DND-41 (cell line): ENCODE data around the gene PRPF40B.

Experiments used
- CTCF ChIP-seq: IDR thresholded peaks from 2 replicates; pipeline ENCODE4 v1.5.1; 2012; ENCODE audit warnings: borderline replicate concordance, low read length, moderate library complexity, mild to moderate bottlenecking; ENCODE audit not compliant: poor library complexity, severe bottlenecking; ENCODE audit errors: extremely low read depth
- EZH2 ChIP-seq: IDR thresholded peaks from 3 replicates; pipeline ENCODE4 v1.6.1; 2012; ENCODE audit warnings: borderline replicate concordance, low read depth, mild to moderate bottlenecking, moderate library complexity, low read length, inconsistent platforms; ENCODE audit not compliant: severe bottlenecking

GRCh38 chr12:49587174-49587908 lies 36.0 kb upstream of the PRPF40B start:
- TF ChIP-seq CTCF (peak; percentile 22), EZH2 (no peak)
